Measurements from ENCODE around the gene PNPLA2.
A peak's percentile ranks its signal among the peaks of the same experiment; 100 is the strongest.

The PNPLA2 gene

GRCh38 chr11:818396-819128 lies at the start of gene PNPLA2:
Gene PNPLA2, plus strand, starts transcription at chr11:818914. Its CDS starts 805 bp downstream, at chr11:819719.
- no peak for DNase-seq

DNA sequence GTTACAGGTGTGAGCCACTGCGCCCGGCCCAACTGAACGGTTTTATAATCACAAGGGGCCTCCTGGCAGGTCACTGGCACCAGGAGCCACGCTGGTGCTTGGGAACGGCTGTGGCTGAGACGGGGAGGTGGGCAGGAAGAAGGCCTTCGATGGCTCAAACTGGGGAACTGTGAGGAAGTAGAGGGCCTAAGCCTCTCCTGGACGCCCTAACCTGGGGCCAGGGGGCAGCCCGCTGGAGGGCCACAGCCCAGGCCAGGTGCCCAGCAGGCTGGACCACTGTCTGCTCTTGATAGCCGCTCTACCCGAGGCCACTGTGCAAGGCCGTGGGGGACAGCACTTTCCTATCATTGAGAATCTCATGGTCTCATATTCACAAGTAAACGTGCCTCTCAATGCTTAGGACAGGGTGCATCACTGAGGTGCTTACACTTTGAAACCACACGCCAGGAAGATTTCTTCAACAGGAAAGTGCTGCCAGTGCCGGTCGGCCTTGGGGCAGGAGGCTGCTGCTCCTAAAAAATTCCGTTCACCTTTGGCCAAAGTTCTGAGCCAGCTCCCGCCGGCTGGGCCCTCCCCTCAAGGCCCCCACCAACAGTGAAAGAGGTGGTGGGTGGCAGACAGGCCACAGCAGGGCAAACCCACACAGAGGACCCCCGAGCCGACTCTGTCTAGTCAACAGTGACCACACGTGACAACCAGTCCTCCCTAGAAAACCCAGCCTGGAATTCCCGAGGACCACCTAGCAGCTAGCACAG lies 48.6 kb upstream of the PNPLA2 start:
- no peak for DNase-seq

- DNase-seq = no peak
Measured at GRCh38 chr11:770642-771616, 47.8 kb upstream of the PNPLA2 start.

- DNase-seq = no peak
Measured at GRCh38 chr11:771617-772204, 47.0 kb upstream of the PNPLA2 start.

DNA sequence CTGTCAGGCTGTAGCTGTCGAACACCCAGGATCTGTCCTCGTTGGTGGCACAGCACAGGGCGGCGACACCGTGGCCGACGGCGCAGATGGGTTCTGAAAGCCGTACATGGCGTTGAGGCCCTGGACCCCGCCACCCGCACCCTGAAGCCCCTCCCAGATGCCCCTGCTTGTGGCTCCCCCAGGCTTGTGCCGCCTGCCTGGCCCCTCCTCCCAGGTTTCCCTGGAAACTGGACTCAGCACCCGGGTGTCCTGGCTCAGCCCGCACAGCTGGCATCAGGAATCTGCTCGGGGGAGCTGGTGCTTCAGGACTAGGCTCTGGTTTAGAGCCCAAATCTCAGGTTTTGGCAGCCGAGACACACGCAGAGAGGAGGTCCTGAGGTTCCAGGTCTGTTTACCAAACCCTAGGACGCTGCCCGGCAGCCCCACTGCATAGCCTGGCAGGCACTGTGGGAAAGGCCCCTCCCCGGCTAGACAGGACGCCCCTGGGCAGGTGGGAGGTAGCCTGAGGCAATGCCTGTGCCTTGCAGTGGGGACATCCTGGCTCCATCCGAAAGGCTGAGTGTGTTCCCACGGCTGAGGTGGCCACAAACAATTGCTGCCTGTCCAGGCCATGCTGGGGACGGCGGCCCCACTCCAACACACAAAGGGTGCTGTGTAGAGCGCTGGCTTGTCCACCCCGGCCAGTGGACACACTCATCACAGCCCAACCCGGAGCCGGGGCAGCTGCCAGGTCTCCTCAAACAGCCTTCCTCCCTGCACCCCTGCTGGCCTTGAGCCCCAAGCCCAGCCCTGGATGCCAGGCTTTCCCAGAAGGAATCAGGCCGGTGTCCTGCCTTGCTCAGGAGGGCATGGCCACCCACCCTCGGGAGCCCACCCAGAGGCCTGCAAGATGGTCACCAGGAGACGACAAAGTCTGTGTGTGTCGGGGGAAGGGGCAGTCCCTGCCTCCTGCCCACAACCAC lies 46.0 kb upstream of the PNPLA2 start:
- DNase-seq = no peak

GRCh38 chr11:773425-773824 lies 45.3 kb upstream of the PNPLA2 start:
- no peak for DNase-seq

GRCh38 chr11:773830-774229 lies 44.9 kb upstream of the PNPLA2 start:
- DNase-seq = no peak

DNA sequence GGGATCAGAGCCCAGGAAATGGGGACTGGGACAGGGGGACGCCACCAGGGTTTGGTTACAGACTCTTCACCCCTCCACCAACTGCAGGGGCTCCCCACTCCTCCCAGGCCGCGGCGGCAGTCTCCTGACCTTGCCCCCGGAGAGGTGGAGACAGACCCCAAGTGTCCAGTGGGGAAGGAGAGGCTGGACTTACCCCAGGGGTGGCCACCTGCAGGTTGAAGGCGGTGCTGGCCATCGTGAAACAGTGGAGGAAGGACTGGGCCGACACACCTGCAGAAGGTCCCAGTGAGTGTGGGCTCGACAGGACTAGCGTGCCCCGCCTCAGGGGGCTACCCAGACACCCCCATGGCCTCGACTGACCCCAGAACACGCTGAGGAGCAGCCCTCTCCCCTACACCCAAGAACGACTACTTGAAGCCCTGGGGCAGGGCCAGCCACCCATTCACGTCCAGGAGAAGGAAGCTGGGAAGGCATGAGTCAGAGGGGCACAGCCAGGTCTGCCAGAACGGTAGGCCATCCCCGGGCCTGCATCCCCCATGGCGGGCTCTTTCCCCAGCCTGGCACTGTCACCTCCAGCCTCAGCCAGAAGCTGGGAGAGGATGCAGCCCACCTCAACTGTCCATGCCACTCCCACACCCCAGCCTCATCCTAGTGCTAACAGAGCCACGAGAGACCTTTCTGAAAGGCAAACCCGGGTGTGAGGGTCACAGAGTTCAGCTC lies 43.7 kb upstream of the PNPLA2 start:
- no peak for DNase-seq

DNA sequence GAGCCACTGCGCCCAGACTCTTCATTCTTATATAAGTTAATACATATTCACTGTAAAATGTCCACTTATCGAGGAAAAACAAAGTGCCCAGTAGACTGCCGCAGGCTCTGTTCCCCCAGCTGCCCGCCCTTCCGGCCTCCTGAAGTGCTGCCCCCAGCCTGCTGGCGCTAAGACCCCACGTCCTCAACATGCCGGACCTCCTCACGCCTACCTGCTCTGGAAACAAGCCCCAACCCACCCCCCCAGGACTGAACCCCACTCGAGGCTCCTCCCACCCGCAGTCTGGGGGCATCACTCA lies 42.5 kb upstream of the PNPLA2 start:
- DNase-seq = no peak

GRCh38 chr11:776561-777287 lies 42.0 kb upstream of the PNPLA2 start:
- peak in 1 of 2 experiments; percentile 15 for DNase-seq

DNA sequence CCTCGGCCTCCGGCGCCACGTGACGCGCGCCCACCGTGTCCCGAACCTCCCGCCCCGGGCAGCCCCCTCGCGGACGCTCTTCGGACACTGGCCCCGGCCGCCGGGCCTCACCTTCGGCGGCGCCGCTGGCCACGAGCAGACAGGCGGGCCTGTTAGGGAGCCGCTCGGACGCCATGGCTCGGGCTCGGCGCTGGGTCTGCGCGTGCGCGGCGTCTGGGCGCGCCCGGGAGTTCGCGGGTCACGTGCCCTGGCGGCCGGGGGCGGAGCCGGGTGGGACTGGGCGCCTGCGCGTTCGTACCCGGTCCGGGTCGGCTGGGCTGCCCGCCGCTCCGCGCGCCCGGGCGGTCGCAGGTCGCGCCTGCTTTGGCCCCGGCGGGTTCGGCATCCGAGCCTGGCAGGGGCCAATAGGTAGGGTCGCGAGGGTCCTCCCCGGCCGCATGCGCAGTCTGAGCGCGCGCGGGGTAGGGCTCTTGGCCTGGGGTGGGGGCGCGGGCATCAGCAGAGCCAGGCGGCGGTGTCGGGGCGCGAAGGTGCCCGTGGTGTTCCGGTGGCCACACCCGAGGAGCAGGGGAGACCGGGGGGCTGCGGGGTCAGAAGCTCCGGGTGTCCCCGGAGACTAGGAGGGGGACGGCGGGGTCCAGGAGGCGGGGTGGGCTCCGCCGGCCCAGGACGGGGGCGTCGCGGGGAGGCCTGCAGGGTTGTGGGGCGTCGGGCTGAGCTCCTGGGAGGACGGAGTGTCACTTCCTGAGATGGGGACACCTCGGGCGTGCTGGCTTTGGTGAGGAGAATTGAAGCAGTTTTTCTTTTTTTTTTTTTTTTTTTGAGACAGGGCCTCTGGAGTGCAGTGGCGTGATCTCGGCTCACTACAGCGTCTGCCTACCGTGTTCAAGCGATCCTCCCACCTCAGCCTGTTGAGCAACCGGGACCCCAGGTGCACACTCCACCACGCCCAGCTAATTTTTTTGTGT lies 41.1 kb upstream of the PNPLA2 start, which contains the start of gene GATD1:
Gene GATD1, minus strand, starts transcription at position 200 of the 968 bp plus-strand sequence. Its CDS starts 25 bp downstream, at position 175.
- peak; percentile 58 to 78 for DNase-seq

- no peak for DNase-seq
Measured at GRCh38 chr11:778976-779954, 39.4 kb upstream of the PNPLA2 start.

DNA sequence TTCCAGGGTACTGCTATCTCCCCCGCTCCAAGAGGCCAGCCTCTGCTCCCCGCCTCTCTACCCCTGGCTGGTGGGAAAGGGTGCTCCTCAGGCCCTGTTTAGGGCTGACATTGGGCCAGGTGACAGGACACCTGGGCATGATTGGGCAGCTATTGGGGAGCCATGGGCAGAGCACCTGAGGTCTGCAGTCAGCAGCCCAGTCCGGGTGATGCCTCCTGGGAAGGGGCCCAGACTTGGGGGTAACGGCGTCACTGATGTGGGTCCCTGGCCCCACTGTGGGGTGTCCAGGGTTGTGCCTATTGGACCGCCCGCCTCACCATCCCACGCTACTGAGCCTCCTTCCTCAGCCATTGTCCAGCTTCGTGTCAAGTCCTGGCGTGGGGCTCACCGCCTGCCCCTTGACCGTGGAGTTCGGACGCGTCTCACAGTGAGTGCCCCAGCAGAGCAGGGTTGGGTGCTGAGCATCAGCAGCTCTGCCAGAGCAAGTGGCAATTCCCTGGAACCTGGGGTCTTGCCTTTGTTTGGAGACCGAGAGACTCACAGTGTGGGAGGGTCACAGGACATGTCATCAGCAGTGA lies 38.7 kb upstream of the PNPLA2 start:
- DNase-seq = no peak

DNA sequence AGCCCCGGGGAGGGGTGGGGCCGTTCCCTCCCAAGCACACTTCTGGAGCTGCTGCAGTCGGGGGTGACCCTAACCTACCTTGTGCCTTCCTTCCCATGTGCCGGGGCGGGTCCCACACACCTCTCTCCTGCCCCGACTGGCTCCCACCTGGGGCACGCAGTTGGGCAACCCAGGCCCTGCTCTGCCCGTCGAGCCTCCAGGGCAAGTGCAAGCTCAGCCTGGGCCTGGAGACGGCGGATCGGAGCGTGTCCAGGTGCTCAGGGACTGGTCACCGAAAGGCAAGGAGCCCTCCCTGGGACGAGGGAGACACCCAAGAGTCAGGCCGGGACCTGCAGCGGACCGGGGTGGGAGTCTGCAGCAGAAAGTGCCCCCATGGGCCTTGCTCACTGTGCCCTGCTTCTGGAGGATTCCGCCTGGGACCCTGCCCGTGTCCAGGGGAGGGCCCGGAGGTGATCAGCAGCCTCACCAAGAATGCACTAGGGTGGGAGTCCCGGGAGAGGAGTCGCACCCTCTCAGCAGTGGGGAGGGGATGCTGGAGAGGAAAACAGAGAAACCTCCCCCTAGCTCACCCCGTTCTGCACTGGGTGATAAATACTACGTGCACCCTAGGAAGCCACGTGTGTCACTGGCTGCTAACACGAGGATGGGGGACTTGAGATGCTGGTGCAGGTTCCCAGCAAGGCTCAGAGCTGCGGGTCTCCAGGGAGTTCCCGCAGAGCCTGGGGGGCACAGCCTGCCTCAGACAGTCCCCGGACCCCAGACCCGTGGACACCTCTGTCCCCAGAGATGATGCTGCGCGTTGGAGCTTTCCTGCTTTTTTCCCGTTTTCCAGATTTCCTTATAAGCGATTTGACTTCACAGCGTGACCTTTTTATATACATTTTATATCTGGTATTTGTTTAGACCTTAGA lies 36.2 kb upstream of the PNPLA2 start:
- DNase-seq = no peak

DNA sequence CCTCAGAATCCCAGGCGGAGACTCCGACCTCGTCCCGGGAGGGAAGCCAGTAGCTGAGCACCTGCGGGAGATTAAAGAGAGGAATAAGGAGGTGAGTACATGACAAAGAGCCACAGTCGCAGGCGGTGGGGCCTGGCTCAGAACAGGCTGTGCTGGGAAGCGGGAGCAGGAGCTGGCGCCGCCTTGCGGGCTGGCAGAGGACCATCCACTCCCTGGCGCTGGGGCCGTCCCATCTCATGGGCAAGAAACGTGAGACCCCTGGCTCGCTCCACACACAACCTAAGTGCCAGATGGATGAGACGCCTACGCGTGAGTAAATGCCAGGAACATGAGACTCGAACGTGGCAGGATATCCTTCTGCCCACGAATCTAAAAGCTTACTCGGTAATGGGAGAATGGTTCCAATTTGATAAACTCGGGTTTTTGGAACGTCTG lies 35.1 kb upstream of the PNPLA2 start:
- no peak for DNase-seq
